ENCODE measurements around the gene ALPG.

DNA sequence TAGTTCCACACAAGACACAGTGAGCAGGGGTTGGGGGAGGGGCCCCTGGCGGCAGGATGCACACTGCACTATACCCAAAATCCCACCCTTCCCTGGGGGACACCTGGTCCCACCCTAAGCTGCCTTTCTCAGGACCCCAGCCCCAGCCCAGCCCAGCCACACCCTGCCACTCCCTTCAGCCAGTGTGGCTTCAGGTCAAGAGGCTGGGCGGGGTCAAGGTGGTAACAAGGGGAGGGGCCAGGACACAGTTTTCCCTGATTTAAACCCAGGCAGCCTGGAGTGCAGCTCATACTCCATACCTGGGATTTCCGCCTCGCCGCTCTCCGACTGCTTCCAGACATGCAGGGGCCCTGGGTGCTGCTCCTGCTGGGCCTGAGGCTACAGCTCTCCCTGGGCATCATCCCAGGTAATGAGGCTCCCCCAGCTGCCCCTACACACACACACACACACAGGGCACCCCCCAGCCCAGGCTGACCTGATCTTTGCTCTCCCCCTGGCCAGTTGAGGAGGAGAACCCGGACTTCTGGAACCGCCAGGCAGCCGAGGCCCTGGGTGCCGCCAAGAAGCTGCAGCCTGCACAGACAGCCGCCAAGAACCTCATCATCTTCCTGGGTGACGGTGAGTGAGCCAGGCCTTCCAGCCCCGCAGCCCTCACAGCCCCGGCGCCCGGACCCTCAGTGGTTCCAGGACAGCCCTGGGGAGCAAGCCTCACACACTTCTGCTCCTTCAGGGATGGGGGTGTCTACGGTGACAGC is at the start of gene ALPG:
- TF ChIP-seq EZH2 (IDR thresholded peaks at IDR 0.05; ENCODE audit: insufficient read depth, poor library complexity, severe bottlenecking) = no peak
- TF ChIP-seq EZH2phosphoT487 (IDR thresholded peaks at IDR 0.05; ENCODE audit: insufficient read depth, low read depth) = no peak

Data from GM23248 (cell line).